K562 (cell line): Measurements from ENCODE around the gene SPTY2D1. TPM values are rescaled to one million over a fixed set of nuclear protein-coding genes. Genes with fewer than 3 reads are reported as not detected.

ENCODE experiments used
- ATAC-seq: fragments of 200-7000 bp; cut with Tn5 transposase; 3 replicates; pipeline ENCODE4 v1.9.1; 2020; ENCODE audit warnings: moderate library complexity
- BruUV-seq: library from RNA; stranded (reverse); fragments of 400-500 nt; replicated peaks from 2 replicates; lab custom pipeline; 2021; lab: Mats Ljungman, UMichigan
- CTCF ChIA-PET: fragments of 300-600 bp; formaldehyde crosslinking; extraction: SDS; loops from one replicate; lab custom pipeline; 2021; ENCODE audit warnings: low intra/inter-chr PET ratio; lab: Yijun Ruan, JAX
- POLR2A ChIA-PET: fragments of 300-600, 350-650 bp; sonication (Branson Sonifier 250); formaldehyde crosslinking; extraction: SDS; loops from one replicate; lab custom pipeline; 2021; ENCODE audit warnings: antibody characterized with exemption, inconsistent platforms; lab: Yijun Ruan, JAX
- DNase-seq, 4 experiments: peaks; one replicate each; pipeline versions ENCODE4 v3.0.0 to v3.0.0-alpha.2; 2011 to 2018; ENCODE audit warnings: low spot score in 3 of 4, mixed read lengths in 3 of 4; ENCODE audit errors: extremely low read depth in 1 of 4
- FAIRE-seq: peaks from 2 replicates; lab custom pipeline; 2011; peaks lifted over from hg19 to GRCh38; lab: Jason Lieb, UNC
- H2AFZ ChIP-seq: 2 replicates; pipeline ENCODE4 v1.6.0; 2011; ENCODE audit warnings: low read depth, low read length, control low read depth, inconsistent platforms
- H3K27ac ChIP-seq: fragments of 200-600 bp; 3 replicates; pipeline ENCODE4 v1.8.0; 2011; ENCODE audit warnings: low read depth, mild to moderate bottlenecking, control low read depth, inconsistent platforms, low read length, moderate library complexity, mixed read lengths; ENCODE audit errors: extremely low read depth
- H3K27me3 ChIP-seq, 2 experiments: fragments of 300-600 bp in 1 of 2; 2 replicates in 1 of 2; 3 replicates in 1 of 2; pipeline versions ENCODE4 v1.6.0 to v1.8.0; 2011; ENCODE audit warnings: inconsistent platforms in 2 of 2, low read length in 2 of 2, mild to moderate bottlenecking in 1 of 2, mixed read lengths in 1 of 2, moderate library complexity in 1 of 2; ENCODE audit not compliant: control insufficient read depth in 2 of 2, insufficient read depth in 2 of 2
- H3K36me3 ChIP-seq: fragments of 300-600 bp; 3 replicates; pipeline ENCODE4 v1.8.0; 2011; ENCODE audit warnings: mild to moderate bottlenecking, low read length, inconsistent platforms; ENCODE audit not compliant: control insufficient read depth, insufficient read depth
- H3K4me1 ChIP-seq, 2 experiments: fragments of 200-600 bp in 1 of 2; replicated peaks in 1 of 2; 2 replicates in 1 of 2; 3 replicates in 1 of 2; pipeline versions ENCODE4 v1.5.1 to v1.8.0; 2011; ENCODE audit warnings: inconsistent platforms in 2 of 2, low read length in 2 of 2, mild to moderate bottlenecking in 1 of 2, mixed read lengths in 1 of 2, moderate library complexity in 1 of 2; ENCODE audit not compliant: control insufficient read depth in 2 of 2, insufficient read depth in 2 of 2
- H3K4me2 ChIP-seq: 2 replicates; pipeline ENCODE4 v1.6.1; 2011; ENCODE audit warnings: low read length, control low read depth, inconsistent platforms, mixed read lengths; ENCODE audit not compliant: insufficient read depth
- H3K4me3 ChIP-seq: fragments of 200-600 bp; sonication (generic), shearing (Covaris generic); 2 replicates; pipeline ENCODE4 v1.5.1; 2016; ENCODE audit warnings: control low read depth, inconsistent platforms
- H3K79me2 ChIP-seq: fragments of 200-600 bp; 3 replicates; pipeline ENCODE4 v1.8.0; 2011; ENCODE audit warnings: low read length, inconsistent platforms; ENCODE audit not compliant: control insufficient read depth, insufficient read depth
- H3K9ac ChIP-seq, 2 experiments: 2 replicates each; pipeline versions ENCODE4 v1.6.0 to v1.6.1; 2011; ENCODE audit warnings: low read depth in 2 of 2, low read length in 2 of 2, control low read depth in 1 of 2, inconsistent platforms in 1 of 2, mild to moderate bottlenecking in 1 of 2, mixed read lengths in 1 of 2; ENCODE audit not compliant: insufficient read depth in 1 of 2
- H3K9me1 ChIP-seq: one replicate; pipeline ENCODE4 v1.6.0; 2011; ENCODE audit warnings: inconsistent platforms, mild to moderate bottlenecking, low read length, moderate library complexity; ENCODE audit not compliant: control insufficient read depth, insufficient read depth
- H3K9me3 ChIP-seq: replicated peaks from 2 replicates; pipeline ENCODE4 v1.5.1; 2011; ENCODE audit warnings: low read depth, low read length, inconsistent platforms; ENCODE audit not compliant: control insufficient read depth, insufficient read depth
- H4K20me1 ChIP-seq: replicated peaks from 2 replicates; pipeline ENCODE4 v1.6.1; 2011; ENCODE audit warnings: low read length, inconsistent platforms, mixed read lengths; ENCODE audit not compliant: control insufficient read depth, insufficient read depth
- MEIS2 ChIP-seq: fragments of 450-650 bp; IDR thresholded peaks from 2 replicates; pipeline ENCODE4 v1.6.1; 2014; ENCODE audit warnings: mild to moderate bottlenecking; ENCODE audit not compliant: partially characterized antibody
- MTA2 ChIP-seq: fragments of 450-650 bp; IDR thresholded peaks from 2 replicates; pipeline ENCODE4 v1.6.1; 2016; ENCODE audit warnings: low read depth
- PBX2 ChIP-seq, 2 experiments: IDR thresholded peaks in 1 of 2; conservative IDR thresholded peaks in 1 of 2; 2 replicates each; pipeline ENCODE4 v1.6.1; 2016; ENCODE audit warnings: low read depth in 2 of 2, mild to moderate bottlenecking in 1 of 2, missing compliant biosample characterization in 1 of 2, missing genetic modification characterization in 1 of 2, moderate library complexity in 1 of 2
- PKNOX1 ChIP-seq: fragments of 450-650 bp; IDR thresholded peaks from 2 replicates; pipeline ENCODE4 v1.6.1; 2016
- WGBS: fragments of 100-300 bp; shearing (Covaris generic); methylation state at CpG from one replicate; pipeline ENCODE4 v1.1.6; 2016; ENCODE audit warnings: low coverage, mixed read lengths; ENCODE audit not compliant: insufficient coverage; ENCODE audit errors: missing lambda C conversion rate; 5-methylcytosine and 5-hydroxymethylcytosine counted together
- in situ Hi-C: fragments of 300-500 bp; cut with MboI; formaldehyde crosslinking; loops from 4 replicates; pipeline ENCODE4 v1.15.0; 2018; ENCODE audit warnings: inconsistent platforms, mixed read lengths
- intact Hi-C: fragments of 100-400 bp; cut with micrococcal nuclease; formaldehyde crosslinking; loops from 2 replicates; pipeline ENCODE4 v1.14.2; 2022
- polyA plus RNA-seq, 8 experiments: library from polyadenylated mRNA; depleted of rRNA in 4 of 8; stranded (reverse) in 5 of 8; unstranded in 3 of 8; fragments of >200 nt; fragmentation: Nextera tagmentation in 2 of 8; fragmentation: Illumina TruSeq in 1 of 8; extraction: Ambion mirVana in 2 of 8; extraction: Trizol in 1 of 8; gene quantifications; 2 replicates each; pipeline versions ENCODE4 v1.2.1 to v1.2.3, GENCODE V29; 2011 to 2014; ENCODE audit warnings: inconsistent platforms in 1 of 8, missing spikeins in 1 of 8
- total RNA-seq, 7 experiments: library from RNA; depleted of rRNA in 6 of 7; stranded (reverse); fragments of >200 nt in 6 of 7; fragmentation: Illumina TruSeq in 2 of 7; extraction: Trizol in 2 of 7; gene quantifications; 2 replicates each; pipeline versions ENCODE4 v1.2.1 to v1.2.3, GENCODE V29; 2011 to 2021; ENCODE audit warnings: low replicate concordance in 1 of 7

SPTY2D1 gene
- total and polyA plus RNA-seq, 9 of the 15 experiments (the other 6 are each of a cell fraction or from before 2014, with no cell fraction given) = 3.2 to 32.1 (median 12.9) TPM

- FAIRE-seq (no peak), DNase-seq (no peak), ATAC-seq (no peak)
- BruUV-seq = no TSS peak
- H3K79me2 ChIP-seq = no peaks in the 10 kb centered on the region
- in situ Hi-C loops = no loop called here
- no peaks in the 10 kb centered on the region for H3K9me1 ChIP-seq
- H3K9ac ChIP-seq = no peak overlapping the region
- no peak overlapping the region for H2AFZ ChIP-seq
- no peaks in the 10 kb centered on the region for H3K36me3 ChIP-seq
- H3K4me3 ChIP-seq = no peak overlapping the region
- no peaks in the 10 kb centered on the region for H4K20me1 ChIP-seq
- H3K27me3 ChIP-seq = no peaks in the 10 kb centered on the region
- TF ChIP-seq MTA2 (no peak), MEIS2 (peak; percentile 89), PBX2 (CRISPR knock-in tag; IDR thresholded peaks at IDR 0.05; ENCODE audit: low read depth) (no peak), PBX2 (tag; conservative IDR thresholded peaks at IDR 0.05; ENCODE audit: low read depth) (peak; percentile 59), PKNOX1 (peak; percentile 38)
- no peaks in the 10 kb centered on the region; a peak in 1 of 5 replicates for H3K4me1 ChIP-seq
- H3K27ac ChIP-seq = no peak overlapping the region
- 0 out of 2 replicates have a peak, but pooled peaks cover 2% of the 10 kb centered on the region for H3K9me3 ChIP-seq
- ChIA-PET POLR2A (no interaction called here), CTCF (no interaction called here)
- intact Hi-C loops = loop anchor here (10.0 kb wide), 1 partner anchor 247 kb away; the partner anchor contains the start of gene LDHA
- 0% methylated on average over 1 of the region's 1 CpG for whole genome bisulfite sequencing
- H3K4me2 ChIP-seq = no peak overlapping the region
Observed at GRCh38 chr11:18641677-18642076, 7.5 kb upstream of the SPTY2D1 start.
